ENCODE data around the gene TMEM144.
"Not testable (repeated sequence)": the region's sequence is repeated elsewhere in the genome, so short reads cannot be mapped to it uniquely, and the experiment has no call there.

TMEM144 gene

DNA sequence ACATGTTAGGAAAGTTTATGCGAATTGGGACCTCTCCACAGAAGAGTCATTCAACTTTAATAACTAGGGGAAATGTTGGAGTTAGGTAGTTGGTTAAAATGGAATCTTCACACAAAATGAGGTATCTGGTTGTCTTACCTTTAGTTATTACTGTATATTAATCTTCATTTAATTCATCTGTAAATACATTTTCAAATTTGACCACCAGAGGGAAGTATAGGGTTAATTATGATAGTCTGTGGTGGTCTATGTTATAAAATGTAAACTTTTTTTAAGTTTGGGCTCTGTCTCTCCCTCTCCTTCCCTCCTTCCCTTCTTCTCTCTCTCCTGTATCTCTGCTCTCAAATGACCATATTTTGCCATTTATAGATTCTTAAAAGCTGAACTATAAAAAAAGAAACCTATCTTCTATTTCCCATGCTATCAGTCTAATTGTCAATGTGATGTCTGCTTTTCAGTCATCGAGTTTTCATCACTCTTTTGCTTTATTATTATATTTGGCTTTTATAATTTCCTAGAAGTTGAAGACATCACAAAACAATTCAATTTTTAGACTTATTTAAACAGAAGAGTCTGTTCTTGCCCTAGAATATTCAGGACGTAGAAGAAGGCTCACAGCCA lies 49.8 kb downstream of the TMEM144 start:
- Histone ChIP-seq H3K4me1 (ENCODE audit: insufficient read depth, poor library complexity, severe bottlenecking) (peaks cover 3% of the 10 kb centered on the region), H3K4me3 (ENCODE audit: severe bottlenecking) (no peak overlapping the region), H3K36me3 (ENCODE audit: low read depth) (no peaks in the 10 kb centered on the region), H3K27me3 (ENCODE audit: insufficient read depth, poor library complexity, severe bottlenecking) (no peaks in the 10 kb centered on the region), H3K27ac (ENCODE audit: poor library complexity, severe bottlenecking) (no peak overlapping the region), H3K9me3 (ENCODE audit: severe bottlenecking) (no peaks in the 10 kb centered on the region)
- TF ChIP-seq CTCF (IDR thresholded peaks at IDR 0.05; ENCODE audit: poor library complexity, severe bottlenecking): peak; percentile 67
- DNase-seq (ENCODE audit: low spot score): no peak
- ATAC-seq (ENCODE audit: low read depth): peak; percentile 55; the same call in 1 of the 3 replicates

DNA sequence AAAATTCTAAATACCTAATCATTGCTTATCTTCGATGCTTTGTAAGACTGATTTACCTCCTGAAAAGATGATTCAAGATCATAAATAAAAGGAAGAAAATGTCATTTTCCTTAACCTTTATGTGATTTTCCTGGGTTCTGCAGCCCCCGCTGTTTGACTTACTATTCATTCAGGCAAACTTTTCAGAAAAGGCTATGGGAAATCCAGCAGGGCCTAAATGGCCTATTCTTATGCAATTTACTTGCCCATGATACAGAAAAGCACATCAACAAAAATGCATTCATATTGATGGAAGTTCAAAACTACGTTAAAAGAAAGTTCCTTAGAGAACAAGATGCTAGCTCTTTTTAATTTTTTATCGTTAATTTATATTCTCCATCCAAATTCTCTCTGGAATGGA lies 51.2 kb downstream of the TMEM144 start:
- DNase-seq (ENCODE audit: low spot score) (no peak), ATAC-seq (ENCODE audit: low read depth) (no peak)
- Histone ChIP-seq H3K27ac (ENCODE audit: poor library complexity, severe bottlenecking) (no peak overlapping the region), H3K4me1 (ENCODE audit: insufficient read depth, poor library complexity, severe bottlenecking) (peaks cover 3% of the 10 kb centered on the region), H3K4me3 (ENCODE audit: severe bottlenecking) (no peak overlapping the region), H3K27me3 (ENCODE audit: insufficient read depth, poor library complexity, severe bottlenecking) (no peaks in the 10 kb centered on the region), H3K36me3 (ENCODE audit: low read depth) (no peaks in the 10 kb centered on the region), H3K9me3 (ENCODE audit: severe bottlenecking) (no peaks in the 10 kb centered on the region)
- TF ChIP-seq CTCF (IDR thresholded peaks at IDR 0.05; ENCODE audit: poor library complexity, severe bottlenecking): no peak

DNA sequence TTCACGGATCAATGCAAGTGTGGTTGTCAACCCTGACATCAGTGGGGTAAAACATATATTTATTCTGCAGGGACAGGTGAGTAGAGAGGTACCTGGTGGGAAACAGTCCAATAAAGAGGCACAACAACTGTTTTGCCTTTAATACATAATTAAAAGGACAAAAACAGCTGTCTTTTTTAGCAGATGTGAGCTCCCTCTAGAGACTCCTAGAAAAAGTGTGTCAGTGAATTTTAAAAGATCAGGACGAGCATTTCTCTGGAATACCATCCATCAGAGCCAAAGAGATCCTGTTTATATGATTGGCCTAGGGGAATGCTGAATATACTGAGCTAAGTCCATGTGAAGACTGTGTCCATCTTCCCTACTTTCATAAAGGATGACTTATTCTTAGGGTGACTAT lies 58.3 kb downstream of the TMEM144 start:
- H3K27ac ChIP-seq (ENCODE audit: poor library complexity, severe bottlenecking): no peak overlapping the region
- no peaks in the 10 kb centered on the region for H3K27me3 ChIP-seq (ENCODE audit: insufficient read depth, poor library complexity, severe bottlenecking)
- no peaks in the 10 kb centered on the region for H3K4me1 ChIP-seq (ENCODE audit: insufficient read depth, poor library complexity, severe bottlenecking)
- H3K36me3 ChIP-seq (ENCODE audit: low read depth): no peaks in the 10 kb centered on the region
- no peaks in the 10 kb centered on the region for H3K9me3 ChIP-seq (ENCODE audit: severe bottlenecking)
- ATAC-seq (ENCODE audit: low read depth) (no peak), DNase-seq (ENCODE audit: low spot score) (no peak)
- TF ChIP-seq CTCF (IDR thresholded peaks at IDR 0.05; ENCODE audit: poor library complexity, severe bottlenecking): no peak
- no peak overlapping the region for H3K4me3 ChIP-seq (ENCODE audit: severe bottlenecking)

- H3K27ac ChIP-seq (ENCODE audit: poor library complexity, severe bottlenecking): no peak overlapping the region
- H3K27me3 ChIP-seq (ENCODE audit: insufficient read depth, poor library complexity, severe bottlenecking): no peaks in the 10 kb centered on the region
- H3K4me1 ChIP-seq (ENCODE audit: insufficient read depth, poor library complexity, severe bottlenecking): no peaks in the 10 kb centered on the region
- H3K9me3 ChIP-seq (ENCODE audit: severe bottlenecking): no peaks in the 10 kb centered on the region
- TF ChIP-seq CTCF (IDR thresholded peaks at IDR 0.05; ENCODE audit: poor library complexity, severe bottlenecking): no peak
- ATAC-seq (ENCODE audit: low read depth) (no peak), DNase-seq (ENCODE audit: low spot score) (no peak)
- H3K36me3 ChIP-seq (ENCODE audit: low read depth): no peaks in the 10 kb centered on the region
- H3K4me3 ChIP-seq (ENCODE audit: severe bottlenecking): no peak overlapping the region
Observed at GRCh38 chr4:158274636-158275035, 64.3 kb downstream of the TMEM144 start.

GRCh38 chr4:158277558-158277957 lies 67.3 kb downstream of the TMEM144 start:
- H3K9me3 ChIP-seq (ENCODE audit: severe bottlenecking): no peaks in the 10 kb centered on the region
- no peak overlapping the region for H3K4me3 ChIP-seq (ENCODE audit: severe bottlenecking)
- TF ChIP-seq CTCF (IDR thresholded peaks at IDR 0.05; ENCODE audit: poor library complexity, severe bottlenecking): no peak
- ATAC-seq (ENCODE audit: low read depth) (no peak), DNase-seq (ENCODE audit: low spot score) (no peak)
- H3K4me1 ChIP-seq (ENCODE audit: insufficient read depth, poor library complexity, severe bottlenecking): peaks cover 6% of the 10 kb centered on the region
- H3K27me3 ChIP-seq (ENCODE audit: insufficient read depth, poor library complexity, severe bottlenecking): no peaks in the 10 kb centered on the region
- no peak overlapping the region for H3K27ac ChIP-seq (ENCODE audit: poor library complexity, severe bottlenecking)
- H3K36me3 ChIP-seq (ENCODE audit: low read depth): no peaks in the 10 kb centered on the region

DNA sequence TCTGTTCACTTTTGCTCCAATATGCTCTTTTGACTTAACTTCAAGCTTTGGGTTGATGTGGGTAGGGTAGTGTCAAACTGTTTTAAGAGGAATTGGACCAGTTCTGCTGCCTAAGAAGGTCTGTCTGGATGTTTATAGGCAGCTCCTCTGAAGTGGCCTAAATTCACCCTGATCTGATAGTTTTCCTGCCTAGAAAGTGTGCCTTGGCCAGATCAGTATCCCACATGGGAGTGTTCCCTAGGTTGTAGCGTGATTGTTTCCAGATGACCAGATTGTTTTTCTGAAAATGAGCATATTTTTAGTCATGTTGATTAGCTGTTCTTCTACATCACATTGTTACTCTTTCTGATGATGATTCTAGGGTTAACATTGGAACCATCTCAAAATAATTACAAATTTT lies 68.8 kb downstream of the TMEM144 start:
- not testable (repeated sequence) for H3K9me3 ChIP-seq (ENCODE audit: severe bottlenecking); ATAC-seq (ENCODE audit: low read depth); H3K27ac ChIP-seq (ENCODE audit: poor library complexity, severe bottlenecking); H3K27me3 ChIP-seq (ENCODE audit: insufficient read depth, poor library complexity, severe bottlenecking); H3K36me3 ChIP-seq (ENCODE audit: low read depth); H3K4me1 ChIP-seq (ENCODE audit: insufficient read depth, poor library complexity, severe bottlenecking); DNase-seq (ENCODE audit: low spot score); H3K4me3 ChIP-seq (ENCODE audit: severe bottlenecking)

Data from RWPE2 (cell line).